Thymus (tissue), 11 donors: ENCODE measurements around the gene ARSG. TPM values are rescaled to one million over a fixed set of nuclear protein-coding genes. Genes with fewer than 3 reads are reported as not detected.
"Not testable (repeated sequence)": the region's sequence is repeated elsewhere in the genome, so short reads cannot be mapped to it uniquely, and the experiment has no call there.

Experiments
- DNase-seq, 9 donors: peaks; one replicate each; pipeline ENCODE4 v3.0.0-alpha.2; 2013; ENCODE audit warnings: low spot score in 9 of 9, low read depth in 6 of 9, missing footprints in 1 of 9
- H3K27ac ChIP-seq, 2 donors: one replicate each; pipeline ENCODE4 v1.5.1; 2013; ENCODE audit warnings: control low read depth in 1 of 2, low read depth in 1 of 2, low read length in 1 of 2, mild to moderate bottlenecking in 1 of 2, moderate library complexity in 1 of 2
- H3K27me3 ChIP-seq, 2 donors: one replicate each; pipeline ENCODE4 v1.5.1; 2013; ENCODE audit warnings: low read length in 1 of 2; ENCODE audit not compliant: control insufficient read depth in 2 of 2, insufficient read depth in 1 of 2
- H3K36me3 ChIP-seq, 2 donors: one replicate each; pipeline ENCODE4 v1.5.1; 2013; ENCODE audit warnings: low read length in 1 of 2, mild to moderate bottlenecking in 1 of 2, moderate library complexity in 1 of 2; ENCODE audit not compliant: control insufficient read depth in 2 of 2, insufficient read depth in 2 of 2
- H3K4me1 ChIP-seq, 2 donors: one replicate each; pipeline ENCODE4 v1.5.1; 2013; ENCODE audit warnings: low read length in 2 of 2; ENCODE audit not compliant: control insufficient read depth in 2 of 2, insufficient read depth in 2 of 2
- H3K4me3 ChIP-seq, 2 donors: one replicate each; pipeline ENCODE4 v1.5.1; 2013; ENCODE audit warnings: low read length in 2 of 2, control low read depth in 1 of 2, mild to moderate bottlenecking in 1 of 2
- H3K9me3 ChIP-seq, 2 donors: one replicate each; pipeline ENCODE4 v1.5.1; 2013; ENCODE audit warnings: low read length in 1 of 2, mild to moderate bottlenecking in 1 of 2; ENCODE audit not compliant: control insufficient read depth in 2 of 2, insufficient read depth in 1 of 2
- WGBS: extraction: QIAGEN DNeasy Blood & Tissue Kit; methylation state at CpG from one replicate; pipeline ENCODE4 v1.1.7; 2013; 5-methylcytosine and 5-hydroxymethylcytosine counted together
- polyA plus RNA-seq: library from polyadenylated mRNA; stranded (reverse); fragments of 200-250 nt; gene quantifications from one replicate; pipeline ENCODE4 v1.2.3, GENCODE V29; 2013
- total RNA-seq: library from RNA; stranded (reverse); fragments of 120-200 nt; gene quantifications from one replicate; pipeline ENCODE4 v1.2.4, GENCODE V29; 2013
- donor health status: healthy.

Gene ARSG
- total and polyA plus RNA-seq, 2 donors = 2.6 to 5.2 TPM

DNA sequence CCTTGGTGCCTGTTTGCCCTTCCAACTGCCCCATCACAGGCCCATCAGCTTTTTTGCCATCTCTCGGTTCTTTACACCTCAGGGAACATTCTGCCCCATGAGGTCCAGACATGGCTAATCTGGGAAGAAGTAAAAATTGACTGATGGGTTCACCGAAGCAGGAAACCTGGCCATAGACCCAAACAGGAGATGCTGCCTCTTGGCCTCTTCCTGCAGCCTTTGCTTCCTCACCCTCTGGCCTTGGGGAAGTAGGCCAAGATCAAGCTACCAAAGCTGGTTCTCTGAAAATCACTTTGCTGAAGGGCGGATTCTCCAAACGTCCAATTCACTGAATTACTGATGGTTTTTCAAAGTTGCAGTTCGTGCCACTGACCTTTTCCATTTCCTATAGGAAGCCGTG is 56.1 kb downstream of the ARSG start:
- Histone ChIP-seq H3K9me3 (peaks cover 0 to 5% of the 10 kb centered on the region in 2 donors), H3K27me3 (no peaks in the 10 kb centered on the region), H3K27ac (peak overlapping the region; percentile 68 to 97), H3K4me3 (no peak overlapping the region), H3K4me1 (peaks cover 54 to 80% of the 10 kb centered on the region in 2 donors), H3K36me3 (no peaks in the 10 kb centered on the region)
- peak in 1 of 9 donors; percentile 34 for DNase-seq
- WGBS = 88% methylated on average over 6 of the region's 6 CpGs

DNA sequence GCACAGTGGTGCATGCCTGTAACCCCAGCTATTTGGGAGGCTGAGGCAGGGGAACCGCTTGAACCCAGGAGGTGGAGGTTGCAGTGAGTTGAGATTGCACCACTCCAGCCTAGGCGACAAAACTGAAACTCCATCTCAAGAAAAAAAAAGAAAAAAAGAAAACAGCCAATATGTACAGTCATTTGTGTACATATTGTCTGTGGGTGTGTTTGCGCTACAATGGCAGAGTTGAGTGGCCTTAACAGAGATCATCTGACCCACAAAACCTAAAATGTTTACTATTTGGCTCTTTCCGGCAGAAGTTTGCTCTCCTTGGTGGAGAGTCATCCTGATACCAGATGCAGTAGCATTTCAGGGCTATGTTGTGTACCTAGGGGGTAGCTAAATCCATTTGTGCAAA is 57.9 kb downstream of the ARSG start:
- Histone ChIP-seq H3K4me1 (peaks cover 50 to 84% of the 10 kb centered on the region in 2 donors), H3K4me3 (no peak overlapping the region), H3K9me3 (peaks cover 0 to 5% of the 10 kb centered on the region in 2 donors), H3K27ac (no peak overlapping the region), H3K36me3 (no peaks in the 10 kb centered on the region), H3K27me3 (no peaks in the 10 kb centered on the region)
- no peak for DNase-seq
- WGBS = 93% methylated on average over 4 of the region's 4 CpGs

DNA sequence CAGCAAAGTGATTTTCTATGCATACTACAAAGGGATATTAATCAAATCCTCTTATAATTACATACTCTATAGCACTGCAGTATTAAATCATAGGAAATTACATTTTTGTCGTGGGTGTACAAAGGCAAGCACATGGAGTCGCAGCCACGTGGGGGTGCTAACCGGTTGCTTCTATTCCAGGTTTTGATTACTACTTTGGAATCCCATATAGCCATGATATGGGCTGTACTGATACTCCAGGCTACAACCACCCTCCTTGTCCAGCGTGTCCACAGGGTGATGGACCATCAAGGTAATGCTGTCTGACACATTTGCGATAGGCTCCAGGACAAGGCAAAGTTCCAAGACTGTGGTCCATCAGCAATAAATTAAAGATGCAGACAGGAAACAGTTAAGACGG is 60.1 kb downstream of the ARSG start:
- H3K36me3 ChIP-seq = no peaks in the 10 kb centered on the region
- 85% methylated on average over 7 of the region's 7 CpGs for WGBS
- no peak overlapping the region for H3K4me3 ChIP-seq
- H3K9me3 ChIP-seq = peaks cover 0 to 5% of the 10 kb centered on the region in 2 donors
- H3K4me1 ChIP-seq = peaks cover 35 to 76% of the 10 kb centered on the region in 2 donors
- no peak for DNase-seq
- no peak overlapping the region for H3K27ac ChIP-seq
- H3K27me3 ChIP-seq = no peaks in the 10 kb centered on the region

DNA sequence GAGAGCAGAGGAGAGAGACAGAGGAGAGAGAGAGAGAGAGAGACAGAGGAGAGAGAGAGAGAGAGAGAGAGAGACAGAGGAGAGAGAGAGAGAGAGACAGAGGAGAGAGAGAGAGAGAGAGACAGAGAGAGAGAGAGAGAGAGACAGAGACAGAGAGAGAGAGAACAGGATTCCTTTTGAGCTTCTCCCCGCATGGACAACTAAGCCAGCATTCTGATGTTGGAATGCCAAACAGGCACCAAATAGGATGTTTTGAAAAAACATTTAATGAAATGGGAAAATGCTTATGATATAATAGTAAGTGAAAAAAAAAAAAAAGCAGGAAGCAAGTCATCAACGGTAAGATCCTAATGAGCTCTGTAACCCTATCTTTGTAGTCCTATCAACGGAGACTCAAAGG is 60.7 kb downstream of the ARSG start:
- H3K36me3 ChIP-seq = no peaks in the 10 kb centered on the region
- peaks cover 34 to 76% of the 10 kb centered on the region in 2 donors for H3K4me1 ChIP-seq
- WGBS = 65% methylated on average over 3 of the region's 3 CpGs
- no peak overlapping the region for H3K27ac ChIP-seq
- no peak for DNase-seq
- no peaks in the 10 kb centered on the region for H3K9me3 ChIP-seq
- no peak overlapping the region for H3K4me3 ChIP-seq
- no peaks in the 10 kb centered on the region for H3K27me3 ChIP-seq

DNA sequence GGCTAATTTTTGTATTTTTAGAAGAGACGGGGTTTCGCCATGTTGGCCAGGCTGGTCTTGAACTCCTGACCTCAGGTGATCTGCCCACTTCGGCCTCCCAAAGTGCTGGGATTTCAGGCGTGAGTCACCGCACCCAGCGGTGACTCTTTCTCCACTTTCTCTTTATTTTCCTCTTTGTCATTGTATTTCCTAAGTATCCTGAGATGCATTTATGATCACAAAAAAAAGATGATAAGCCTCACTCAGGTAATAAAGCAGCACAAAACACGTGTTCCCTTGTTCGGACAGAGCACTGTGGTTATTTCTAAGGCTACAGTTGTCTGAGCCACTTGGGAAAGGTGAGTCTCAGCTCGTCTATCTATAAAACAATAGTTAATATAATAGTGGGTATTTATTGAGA is 61.4 kb downstream of the ARSG start:
- H3K4me1 ChIP-seq = peaks cover 33 to 76% of the 10 kb centered on the region in 2 donors
- H3K4me3 ChIP-seq, H3K36me3 ChIP-seq, DNase-seq, H3K9me3 ChIP-seq, H3K27ac ChIP-seq, H3K27me3 ChIP-seq: not testable (repeated sequence)
- 97% methylated on average over 9 of the region's 9 CpGs for WGBS

DNA sequence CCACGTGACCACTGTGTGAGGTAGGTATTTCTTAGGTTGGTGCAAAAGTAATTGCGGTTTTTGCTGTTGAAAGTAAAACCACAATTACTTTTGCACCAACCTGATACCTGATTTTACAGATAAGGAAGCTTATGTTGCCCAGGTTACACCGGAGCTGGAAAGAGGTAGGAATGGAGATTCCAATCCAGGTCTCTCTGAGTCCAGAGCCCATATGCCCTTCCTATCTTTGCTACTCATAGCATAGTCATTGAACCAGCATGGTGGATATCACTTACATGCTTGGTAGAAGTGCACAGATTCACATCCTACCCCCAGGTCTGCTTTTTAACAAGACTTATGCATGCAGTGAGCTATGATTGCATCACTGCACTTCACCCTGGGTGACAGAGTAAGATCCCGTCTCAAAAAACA is 61.8 kb downstream of the ARSG start:
- 64% methylated on average over 4 of the region's 4 CpGs for WGBS
- Histone ChIP-seq H3K9me3 (no peaks in the 10 kb centered on the region), H3K27ac (no peak overlapping the region), H3K27me3 (no peaks in the 10 kb centered on the region), H3K36me3 (no peaks in the 10 kb centered on the region), H3K4me3 (no peak overlapping the region), H3K4me1 (peaks cover 29 to 76% of the 10 kb centered on the region in 2 donors)
- DNase-seq = no peak

DNA sequence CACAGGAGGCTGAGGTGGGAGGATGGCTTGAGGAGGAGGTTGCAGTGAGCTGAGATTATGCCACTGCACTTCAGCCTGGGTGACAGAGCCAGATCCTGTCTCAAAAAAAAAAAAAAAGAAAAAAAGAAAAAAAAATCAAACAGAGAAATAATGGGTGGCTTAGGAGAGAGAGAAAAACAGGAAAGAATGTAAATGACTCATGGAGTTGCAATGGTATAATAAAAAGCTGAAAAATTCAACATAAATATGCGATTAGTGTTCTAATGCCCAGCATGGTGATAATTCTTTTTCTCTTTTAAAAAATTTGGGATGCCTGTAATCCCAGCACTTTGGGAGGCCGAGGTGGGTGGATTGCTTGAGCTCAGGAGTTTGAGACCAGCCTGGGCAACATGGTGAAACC is 63.0 kb downstream of the ARSG start:
- H3K9me3 ChIP-seq, H3K4me3 ChIP-seq, DNase-seq, H3K27me3 ChIP-seq, H3K36me3 ChIP-seq, H3K27ac ChIP-seq: not testable (repeated sequence)
- 96% methylated on average over 2 of the region's 2 CpGs for WGBS
- peaks cover 24 to 65% of the 10 kb centered on the region in 2 donors for H3K4me1 ChIP-seq

DNA sequence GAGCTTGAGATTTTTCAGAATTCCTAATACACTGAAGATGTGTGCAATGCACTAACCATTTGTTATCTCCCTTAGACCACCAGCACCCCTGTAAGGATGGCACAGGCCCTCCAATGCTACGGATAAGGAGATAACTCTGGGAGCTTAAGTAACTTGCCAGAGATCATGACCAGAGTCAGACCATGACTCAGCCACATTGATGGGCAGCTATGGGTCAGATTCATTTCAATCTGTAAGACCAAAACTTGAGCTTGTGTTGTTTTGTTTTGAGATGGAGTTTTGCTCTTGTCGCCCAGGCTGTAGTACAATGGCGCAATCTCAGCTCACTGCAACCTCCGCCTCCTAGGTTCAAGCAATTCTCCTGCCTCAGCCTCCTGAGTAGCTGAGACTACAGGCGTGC is 63.8 kb downstream of the ARSG start:
- not testable (repeated sequence) for H3K27ac ChIP-seq, H3K9me3 ChIP-seq, H3K27me3 ChIP-seq, H3K36me3 ChIP-seq, H3K4me3 ChIP-seq, DNase-seq
- 98% methylated on average over 5 of the region's 5 CpGs for WGBS
- H3K4me1 ChIP-seq = peaks cover 24 to 68% of the 10 kb centered on the region in 2 donors

DNA sequence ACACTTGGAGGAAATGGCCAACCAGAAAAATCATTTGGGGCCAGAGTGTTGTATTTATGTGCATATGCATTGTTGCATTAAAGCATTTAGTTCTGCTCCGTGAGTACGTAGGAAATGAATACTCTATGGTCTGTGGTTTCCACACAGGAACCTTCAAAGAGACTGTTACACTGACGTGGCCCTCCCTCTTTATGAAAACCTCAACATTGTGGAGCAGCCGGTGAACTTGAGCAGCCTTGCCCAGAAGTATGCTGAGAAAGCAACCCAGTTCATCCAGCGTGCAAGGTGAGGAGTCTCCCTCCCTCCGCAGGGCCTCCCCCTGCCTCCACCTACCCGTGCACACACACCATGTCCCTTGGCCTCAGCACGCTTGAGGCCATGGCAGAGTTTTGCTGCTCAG is 65.2 kb downstream of the ARSG start:
- Histone ChIP-seq H3K27ac (peak overlapping the region in 1 of 2 donors; percentile 62), H3K36me3 (no peaks in the 10 kb centered on the region), H3K4me1 (peaks cover 23 to 67% of the 10 kb centered on the region in 2 donors), H3K27me3 (no peaks in the 10 kb centered on the region), H3K4me3 (peak overlapping the region in 1 of 2 donors; percentile 2), H3K9me3 (no peaks in the 10 kb centered on the region)
- 3% methylated on average over 8 of the region's 8 CpGs for WGBS
- DNase-seq = peak in 8 of 9 donors; percentile 48 to 92 (median 77)
